ENCODE results near the gene NDC80. TPM values are rescaled to one million over a fixed set of nuclear protein-coding genes. Genes with fewer than 3 reads are reported as not detected.

The NDC80 gene
- total RNA-seq, 1 donor from 2014 or later = 98.1 TPM

- no peak overlapping the region for H2AFZ ChIP-seq (replicated peaks)
- no peak overlapping the region for H3K4me3 ChIP-seq
- Mint-ChIP-seq H3K27ac (no peak overlapping the region), H3K27me3 (ENCODE audit: insufficient read depth, low read depth) (no peaks in the 10 kb centered on the region), H3K36me3 (peaks cover 11% of the 10 kb centered on the region), H3K4me1 (no peaks in the 10 kb centered on the region), H3K4me3 (no peak overlapping the region), H3K9me3 (no peaks in the 10 kb centered on the region)
- no peaks in the 10 kb centered on the region for H3K79me2 ChIP-seq (ENCODE audit: low read depth)
- DNase-seq (ENCODE audit: low spot score) = no peak
- no peak overlapping the region for H3K27ac ChIP-seq
- H3K27me3 ChIP-seq = no peaks in the 10 kb centered on the region
- H3K9me3 ChIP-seq (ENCODE audit: low read depth) = no peaks in the 10 kb centered on the region
- peaks cover 55% of the 10 kb centered on the region for H3K36me3 ChIP-seq
- H4K20me1 ChIP-seq (ENCODE audit: low read depth) = no peaks in the 10 kb centered on the region
- peaks cover 6% of the 10 kb centered on the region for H3F3A ChIP-seq (ENCODE audit: low read depth)
- no peak for TF ChIP-seq CTCF (IDR thresholded peaks at IDR 0.05)
- TF ChIP-seq EZH2 (IDR thresholded peaks at IDR 0.05) = no peak
- no peak for TF ChIP-seq EZH2phosphoT487 (IDR thresholded peaks at IDR 0.05)
- H3K9ac ChIP-seq = no peak overlapping the region
- H3K4me2 ChIP-seq = no peak overlapping the region
- H3K4me1 ChIP-seq = no peaks in the 10 kb centered on the region
Measured at GRCh38 chr18:2602844-2603243, 31.5 kb downstream of the NDC80 start.

- Histone ChIP-seq H3K27me3 (no peaks in the 10 kb centered on the region), H3K79me2 (ENCODE audit: low read depth) (no peaks in the 10 kb centered on the region), H3K36me3 (peaks cover 41% of the 10 kb centered on the region), H2AFZ (replicated peaks) (no peak overlapping the region), H3K9me3 (ENCODE audit: low read depth) (no peaks in the 10 kb centered on the region), H3F3A (ENCODE audit: low read depth) (peaks cover 11% of the 10 kb centered on the region), H3K9ac (no peak overlapping the region), H4K20me1 (ENCODE audit: low read depth) (no peaks in the 10 kb centered on the region), H3K4me2 (no peak overlapping the region), H3K4me3 (no peak overlapping the region), H3K27ac (no peak overlapping the region), H3K4me1 (no peaks in the 10 kb centered on the region)
- Mint-ChIP-seq H3K9me3 (no peaks in the 10 kb centered on the region), H3K27me3 (ENCODE audit: insufficient read depth, low read depth) (no peaks in the 10 kb centered on the region), H3K36me3 (peaks cover 9% of the 10 kb centered on the region), H3K27ac (no peak overlapping the region), H3K4me3 (no peak overlapping the region), H3K4me1 (no peaks in the 10 kb centered on the region)
- no peak for DNase-seq (ENCODE audit: low spot score)
- TF ChIP-seq EZH2 (IDR thresholded peaks at IDR 0.05) = no peak
- TF ChIP-seq CTCF (IDR thresholded peaks at IDR 0.05) = no peak
- no peak for TF ChIP-seq EZH2phosphoT487 (IDR thresholded peaks at IDR 0.05)
Measured at GRCh38 chr18:2606335-2606734, 35.0 kb downstream of the NDC80 start.

GRCh38 chr18:2609604-2610003, 38.2 kb downstream of the NDC80 start:
- Histone ChIP-seq H3K36me3 (peaks cover 36% of the 10 kb centered on the region), H3K9ac (no peak overlapping the region), H3K27me3 (no peaks in the 10 kb centered on the region), H3K79me2 (ENCODE audit: low read depth) (no peaks in the 10 kb centered on the region), H3K4me2 (no peak overlapping the region), H3K9me3 (ENCODE audit: low read depth) (no peaks in the 10 kb centered on the region), H4K20me1 (ENCODE audit: low read depth) (no peaks in the 10 kb centered on the region), H2AFZ (replicated peaks) (no peak overlapping the region), H3K4me3 (no peak overlapping the region), H3K27ac (no peak overlapping the region), H3K4me1 (no peaks in the 10 kb centered on the region), H3F3A (ENCODE audit: low read depth) (peaks cover 11% of the 10 kb centered on the region)
- no peaks in the 10 kb centered on the region for H3K27me3 Mint-ChIP-seq (ENCODE audit: insufficient read depth, low read depth)
- no peaks in the 10 kb centered on the region for H3K9me3 Mint-ChIP-seq
- peaks cover 10% of the 10 kb centered on the region for H3K36me3 Mint-ChIP-seq
- H3K4me1 Mint-ChIP-seq = no peaks in the 10 kb centered on the region
- no peak for DNase-seq (ENCODE audit: low spot score)
- H3K27ac Mint-ChIP-seq = no peak overlapping the region
- no peak overlapping the region for H3K4me3 Mint-ChIP-seq
- TF ChIP-seq EZH2phosphoT487 (IDR thresholded peaks at IDR 0.05) = no peak
- no peak for TF ChIP-seq CTCF (IDR thresholded peaks at IDR 0.05)
- TF ChIP-seq EZH2 (IDR thresholded peaks at IDR 0.05) = no peak

Data from neural progenitor cell (in vitro differentiated cells).